ENCODE results near the gene CHN1.

CHN1 gene

DNA sequence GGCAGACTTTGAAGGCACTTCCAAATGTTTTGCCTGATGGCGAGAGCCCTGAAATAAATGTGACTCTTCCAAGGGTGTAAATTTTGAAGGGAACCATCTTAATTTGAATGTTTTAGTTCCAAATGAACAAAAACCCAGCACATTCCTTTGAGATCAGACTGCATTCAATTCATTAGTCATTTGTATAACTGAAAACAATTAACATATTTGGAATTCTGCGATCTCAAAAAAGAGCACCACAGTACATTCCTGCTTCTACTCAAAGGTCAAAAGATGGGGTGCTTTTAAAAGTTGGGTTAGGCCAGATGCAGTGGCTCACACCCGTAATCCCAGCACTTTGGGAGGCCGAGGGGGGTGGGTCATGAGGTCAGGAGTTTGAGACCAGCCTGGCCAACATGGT, 202.7 kb downstream of the CHN1 start:
- in situ Hi-C loops (cut with MboI; ENCODE audit: low pct_unique_long_range_greater_than_20kb, low sequenced_read_pairs), result no loop called here
- no peak for DNase-seq

DNA sequence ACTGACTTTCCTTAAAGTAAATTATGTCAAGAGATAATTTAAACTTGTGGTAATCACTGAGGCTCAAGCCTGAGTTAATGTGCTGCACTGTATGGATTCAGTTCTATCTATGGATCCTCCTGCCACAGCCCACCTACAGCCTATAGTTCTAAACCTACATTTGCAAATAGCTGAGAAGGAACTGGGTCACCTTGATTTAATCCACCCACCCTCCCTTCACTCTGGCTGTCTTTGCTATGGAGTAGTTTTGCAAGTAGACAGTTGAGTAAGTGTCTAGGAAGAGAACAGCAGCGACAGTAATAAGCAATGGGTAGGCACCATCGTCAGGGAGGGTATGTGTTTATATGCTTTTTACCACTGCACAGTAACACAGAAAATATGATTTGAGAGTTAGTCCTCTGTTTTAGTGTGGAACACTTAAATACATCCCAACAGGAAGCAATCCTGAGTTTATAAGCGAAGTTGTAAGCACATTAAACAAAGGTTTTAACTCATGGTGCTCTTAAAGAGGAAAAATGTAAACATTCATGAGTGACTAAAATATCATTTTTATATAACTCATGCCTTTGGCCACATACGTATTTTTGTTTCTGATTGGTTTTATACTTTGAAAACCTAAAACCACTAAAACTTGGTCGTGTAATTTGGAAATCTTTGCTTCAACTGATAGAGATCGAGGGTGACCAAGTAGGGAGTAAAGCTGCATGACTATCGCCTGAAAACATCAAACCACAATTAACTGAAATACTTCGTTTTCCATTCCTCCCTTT, 204.6 kb downstream of the CHN1 start:
- in situ Hi-C loops (cut with MboI; ENCODE audit: low pct_unique_long_range_greater_than_20kb, low sequenced_read_pairs), result no loop called here

DNA sequence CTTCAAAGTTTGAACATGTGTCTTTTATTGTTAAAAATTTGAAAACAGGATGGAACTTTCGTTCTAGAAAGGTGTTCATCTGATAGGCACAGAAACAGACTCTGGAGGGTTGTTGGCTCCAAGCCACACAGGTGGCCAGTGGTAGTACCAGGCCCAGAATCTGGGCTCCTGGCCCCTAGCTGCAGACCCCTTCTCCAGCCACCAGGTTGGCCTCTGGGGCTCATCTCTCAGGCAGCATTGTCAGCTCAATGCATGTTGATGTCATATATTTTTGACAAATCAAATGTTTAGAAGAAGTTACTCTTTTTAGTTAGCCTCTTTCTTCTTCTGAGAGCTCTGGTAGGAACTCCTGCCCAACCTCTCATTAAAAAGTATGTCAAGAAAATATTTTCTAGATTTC, 206.4 kb downstream of the CHN1 start:
- no peak for DNase-seq
- in situ Hi-C loops (cut with MboI; ENCODE audit: low pct_unique_long_range_greater_than_20kb, low sequenced_read_pairs), result no loop called here

More for the DNA sequence above, 204.6 kb downstream of the CHN1 start:
- DNase-seq, result no peak

DNA sequence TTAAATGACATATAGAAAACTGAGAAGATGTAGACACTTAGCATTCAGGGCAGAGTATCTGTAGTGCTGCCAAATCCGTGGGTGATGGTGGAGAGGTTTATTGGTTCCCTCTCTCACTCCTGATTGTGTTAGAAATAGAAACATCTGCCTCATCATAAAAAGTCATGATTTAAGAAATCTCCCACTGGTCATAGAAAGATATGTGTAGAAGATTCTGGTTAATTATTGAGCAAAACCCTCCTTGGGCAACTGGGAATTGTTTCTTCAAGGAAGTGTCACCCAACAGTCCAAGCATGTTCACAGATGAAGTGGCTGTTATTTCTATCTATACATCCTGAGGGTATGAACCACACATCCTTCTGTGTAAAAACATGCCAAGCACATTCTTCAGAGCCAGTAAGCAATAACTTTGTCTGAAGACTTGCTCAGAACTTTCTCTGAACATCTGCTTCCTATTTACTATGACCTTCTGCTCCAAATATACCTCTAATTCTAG, 207.4 kb downstream of the CHN1 start:
- DNase-seq, result no peak
- in situ Hi-C loops (cut with MboI; ENCODE audit: low pct_unique_long_range_greater_than_20kb, low sequenced_read_pairs), result no loop called here

DNA sequence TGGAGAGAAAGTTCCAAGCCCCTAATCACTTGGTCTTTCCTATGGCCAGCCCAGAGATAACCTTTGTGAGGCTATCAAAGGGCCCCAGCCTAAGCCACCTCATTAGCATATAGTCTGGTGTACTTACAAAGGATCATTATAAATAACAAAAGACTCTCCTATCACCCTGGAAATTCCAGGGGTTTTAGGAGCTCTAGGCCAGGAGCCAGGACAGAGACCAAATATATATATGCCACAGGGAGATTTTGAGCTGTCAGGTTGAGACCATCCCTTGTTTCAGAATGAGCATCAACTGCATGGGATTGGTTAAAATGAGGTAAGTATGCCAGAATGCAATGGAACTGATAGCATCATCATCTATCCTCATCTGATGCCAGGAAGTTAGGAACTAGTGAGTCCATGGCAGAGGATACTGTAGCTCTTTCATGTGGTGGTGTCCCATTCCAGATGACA, 208.8 kb downstream of the CHN1 start:
- in situ Hi-C loops (cut with MboI; ENCODE audit: low pct_unique_long_range_greater_than_20kb, low sequenced_read_pairs), result no loop called here
- no peak for DNase-seq

DNA sequence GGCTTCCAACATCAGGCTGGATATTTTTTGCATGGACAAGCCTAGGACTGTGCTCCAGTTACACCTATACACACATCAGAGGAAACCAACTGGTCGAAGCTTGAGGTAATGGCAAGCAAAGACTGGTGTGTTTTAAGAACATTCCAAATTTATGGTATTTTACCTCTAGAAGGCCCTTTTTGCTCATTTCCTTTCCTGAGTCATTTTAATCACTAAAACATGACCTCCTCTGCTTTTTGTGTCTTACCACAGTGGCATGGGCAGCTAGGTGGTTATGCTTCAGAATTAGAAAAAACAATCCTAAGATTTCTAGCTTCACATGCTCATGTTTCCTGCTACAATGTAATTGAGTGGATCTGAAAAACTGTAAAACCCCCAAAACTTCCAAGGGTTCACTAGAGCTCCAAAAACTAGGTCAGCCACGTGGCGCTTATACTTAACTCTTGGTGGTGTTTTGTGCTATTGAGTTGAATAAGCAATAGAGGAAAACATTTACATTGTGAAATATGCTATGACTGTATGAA, 210.3 kb downstream of the CHN1 start:
- no peak for DNase-seq
- in situ Hi-C loops (cut with MboI; ENCODE audit: low pct_unique_long_range_greater_than_20kb, low sequenced_read_pairs), result no loop called here

DNA sequence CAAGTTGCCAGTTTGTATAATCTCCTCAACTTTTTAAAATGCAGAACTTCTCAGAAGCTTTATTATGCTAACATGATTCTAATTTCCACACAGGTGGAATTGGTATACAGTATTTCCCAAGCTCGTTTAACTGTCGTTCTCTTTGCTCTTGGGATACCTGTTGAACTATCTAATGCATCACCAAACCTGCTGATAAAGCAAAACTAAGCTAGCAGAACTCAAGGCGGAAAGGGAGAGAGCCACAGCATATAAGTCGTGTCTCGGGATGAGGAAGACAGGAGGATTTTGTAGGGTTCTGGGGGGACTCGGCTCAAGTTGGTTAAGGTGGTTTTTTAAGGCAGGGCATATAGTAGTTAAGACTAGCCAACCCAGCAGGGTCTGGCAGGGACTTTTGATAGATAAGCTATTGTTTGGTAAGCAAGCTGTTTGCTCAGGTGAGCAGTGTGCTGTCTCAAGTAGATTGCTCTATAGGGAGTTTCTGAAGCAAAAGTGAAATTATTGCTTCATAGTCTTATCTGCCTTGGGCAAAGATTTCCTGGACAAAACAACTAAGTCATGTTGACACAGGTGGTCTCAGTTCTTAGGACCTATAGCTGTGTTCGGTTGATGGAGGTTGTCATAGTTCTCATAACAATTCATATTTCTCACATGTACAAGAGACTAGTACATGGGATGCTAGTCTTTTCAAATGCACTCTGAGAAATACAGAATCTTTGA, 212.7 kb downstream of the CHN1 start:
- no peak for DNase-seq
- in situ Hi-C loops (cut with MboI; ENCODE audit: low pct_unique_long_range_greater_than_20kb, low sequenced_read_pairs), result no loop called here

DNA sequence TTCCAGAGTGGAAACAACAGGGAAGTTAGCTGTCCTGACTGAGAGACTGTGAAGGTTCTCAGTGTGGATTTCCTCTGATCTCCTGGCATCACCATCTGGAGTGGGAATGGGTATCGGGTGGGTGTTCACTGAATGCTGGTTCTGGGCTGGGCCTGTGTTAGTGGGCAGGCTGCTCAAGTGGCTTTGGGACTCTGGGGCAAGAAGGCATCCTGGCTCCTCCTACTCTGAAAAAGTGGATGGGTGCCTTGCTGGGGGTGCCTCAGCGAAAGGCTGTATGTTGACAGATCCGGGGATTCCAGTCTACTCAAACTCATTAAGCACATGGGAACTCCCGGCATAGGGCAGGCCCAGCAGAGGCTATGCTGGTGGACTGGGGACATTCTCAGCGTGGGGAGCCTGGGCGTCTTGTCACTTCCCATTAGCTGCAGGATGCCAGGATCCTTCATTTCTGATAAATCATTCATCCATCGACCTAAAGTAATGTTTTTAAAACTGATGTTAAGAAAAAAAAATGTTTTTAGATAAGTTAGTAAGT, 213.4 kb downstream of the CHN1 start:
- DNase-seq, result no peak
- in situ Hi-C loops (cut with MboI; ENCODE audit: low pct_unique_long_range_greater_than_20kb, low sequenced_read_pairs), result no loop called here

DNA sequence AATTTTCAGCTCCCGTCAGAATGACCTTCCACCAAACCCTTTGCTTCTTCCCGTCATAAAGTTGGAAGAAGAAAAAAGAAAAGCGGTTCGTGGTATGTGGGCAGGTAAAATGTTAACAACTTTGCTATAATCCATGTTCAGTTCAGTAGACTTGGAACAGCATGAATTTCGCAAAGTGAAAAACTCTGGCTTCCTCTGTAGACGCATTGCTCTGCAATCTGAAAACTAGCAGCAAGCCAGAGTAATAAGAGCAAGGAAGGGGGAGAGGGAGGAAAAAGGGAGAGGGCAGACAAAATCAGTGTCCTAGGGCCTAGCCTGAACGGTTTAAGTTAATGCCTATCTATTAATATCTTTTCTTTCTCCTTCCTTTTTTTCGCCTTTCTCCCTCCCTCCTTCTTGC, 214.2 kb downstream of the CHN1 start:
- in situ Hi-C loops (cut with MboI; ENCODE audit: low pct_unique_long_range_greater_than_20kb, low sequenced_read_pairs), result no loop called here
- DNase-seq, result no peak

DNA sequence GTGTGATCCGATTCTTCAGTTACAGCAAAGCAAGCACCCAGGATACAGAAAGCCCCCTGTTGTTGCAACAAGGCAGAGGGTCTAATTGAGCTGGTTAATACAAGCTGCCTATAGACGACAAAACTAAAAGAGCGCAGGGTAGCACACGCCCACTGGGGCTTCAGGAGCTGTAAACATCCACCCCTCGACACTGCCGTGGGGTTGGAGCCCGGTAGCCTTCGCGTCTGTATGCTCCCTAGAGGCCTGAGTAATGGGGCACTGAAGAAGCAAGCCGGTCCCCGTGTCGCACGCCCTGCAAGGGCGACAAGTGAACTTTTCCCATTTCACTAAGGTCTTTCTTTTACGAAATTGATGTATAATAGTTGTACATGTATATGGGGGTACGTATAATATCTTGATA, 216.2 kb downstream of the CHN1 start:
- in situ Hi-C loops (cut with MboI; ENCODE audit: low pct_unique_long_range_greater_than_20kb, low sequenced_read_pairs), result no loop called here
- no peak for DNase-seq

DNA sequence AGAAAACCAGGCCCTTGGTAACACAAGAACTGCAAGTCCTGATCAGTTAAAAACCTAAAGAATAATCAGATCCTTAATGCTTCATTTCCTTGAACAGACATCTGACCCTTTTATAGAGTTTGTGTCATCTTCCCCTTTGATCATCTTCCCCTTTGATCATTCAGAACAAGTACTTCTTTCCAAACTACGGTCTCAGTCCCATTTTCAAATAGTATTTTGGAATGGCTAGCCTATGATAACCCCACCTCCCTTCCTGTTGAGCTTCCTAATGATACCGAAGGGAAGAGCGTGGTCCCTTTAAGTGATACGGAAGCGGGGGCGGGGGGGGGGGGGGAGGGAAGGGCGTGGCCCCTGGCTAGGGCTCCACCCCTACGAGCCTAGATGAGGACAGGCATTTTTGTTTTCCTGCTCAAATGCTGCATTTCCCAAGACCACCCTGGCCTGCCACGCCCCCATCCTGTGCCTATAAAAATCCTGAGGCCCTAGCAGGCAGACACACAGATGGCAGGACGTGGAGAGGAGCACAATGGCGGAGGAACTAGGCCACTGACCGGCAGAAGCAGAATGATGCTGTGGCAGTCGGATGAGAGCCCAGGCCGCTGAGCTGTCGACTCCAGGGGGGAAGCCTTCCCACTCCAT, 216.8 kb downstream of the CHN1 start:
- no peak for DNase-seq
- in situ Hi-C loops (cut with MboI; ENCODE audit: low pct_unique_long_range_greater_than_20kb, low sequenced_read_pairs), result no loop called here

DNA sequence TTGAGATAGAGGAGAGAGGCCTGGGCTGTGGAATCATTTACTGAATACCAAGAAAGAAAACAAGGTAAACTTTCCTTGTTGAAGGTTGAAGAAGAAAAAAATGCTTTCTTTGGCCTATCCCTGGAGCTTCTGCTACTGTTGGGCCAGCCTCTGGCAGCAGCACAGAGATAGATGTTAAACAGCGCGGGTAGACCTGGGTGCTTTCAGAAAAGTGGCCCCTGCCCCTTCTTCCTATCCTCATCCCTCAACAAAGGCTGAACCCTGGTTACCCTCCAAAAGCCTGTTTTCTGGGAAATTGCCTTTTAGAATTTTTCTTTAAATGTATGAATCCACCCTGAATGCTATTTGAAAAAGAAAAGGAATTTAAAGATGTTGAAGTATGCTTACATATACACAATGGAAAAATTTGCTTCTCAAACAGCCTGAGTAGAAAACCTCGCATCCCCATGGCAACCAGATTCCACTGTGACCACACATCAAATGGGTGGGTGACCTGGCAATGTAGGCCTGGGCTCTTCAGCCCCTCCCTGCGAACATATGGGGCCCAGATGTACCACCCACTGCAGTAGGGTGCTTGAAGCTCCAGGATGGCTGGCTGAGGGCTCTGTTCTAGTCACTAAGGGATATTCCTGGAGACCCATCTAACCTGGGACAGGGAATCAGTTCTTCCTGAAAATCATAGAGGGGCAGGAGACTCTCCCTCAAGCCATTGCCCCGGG, 217.5 kb downstream of the CHN1 start:
- DNase-seq, result no peak
- in situ Hi-C loops (cut with MboI; ENCODE audit: low pct_unique_long_range_greater_than_20kb, low sequenced_read_pairs), result no loop called here

DNA sequence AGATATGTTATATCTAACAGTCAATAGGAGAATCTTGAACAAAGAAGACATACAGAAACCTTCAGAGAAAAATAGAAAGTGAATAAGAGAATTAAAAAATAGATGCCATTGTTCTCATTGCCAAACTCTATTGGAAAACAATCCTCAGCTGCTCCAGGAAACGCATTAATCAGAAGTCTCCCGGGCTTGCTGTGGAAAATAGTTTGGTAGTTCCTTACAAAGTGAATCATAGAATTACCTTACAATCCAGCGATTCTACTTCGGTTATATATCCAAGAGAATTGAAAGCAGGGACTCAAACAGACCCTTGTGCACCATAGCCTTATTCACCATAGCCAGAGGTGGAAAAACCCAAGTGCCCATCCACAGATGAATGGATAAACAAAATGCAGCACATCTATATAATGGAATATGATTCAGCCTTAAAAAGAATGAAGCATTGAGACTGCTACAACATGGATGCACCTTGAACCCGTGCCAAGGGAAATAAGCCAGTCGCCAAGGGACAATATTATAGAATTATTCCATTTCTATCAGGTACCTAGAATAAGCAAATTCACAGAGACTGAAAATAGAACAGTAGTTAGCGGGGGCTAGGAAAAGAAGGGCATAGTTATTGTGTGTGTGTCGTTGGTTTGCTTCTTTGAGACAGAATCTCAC, 219.0 kb downstream of the CHN1 start:
- DNase-seq, result no peak

DNA sequence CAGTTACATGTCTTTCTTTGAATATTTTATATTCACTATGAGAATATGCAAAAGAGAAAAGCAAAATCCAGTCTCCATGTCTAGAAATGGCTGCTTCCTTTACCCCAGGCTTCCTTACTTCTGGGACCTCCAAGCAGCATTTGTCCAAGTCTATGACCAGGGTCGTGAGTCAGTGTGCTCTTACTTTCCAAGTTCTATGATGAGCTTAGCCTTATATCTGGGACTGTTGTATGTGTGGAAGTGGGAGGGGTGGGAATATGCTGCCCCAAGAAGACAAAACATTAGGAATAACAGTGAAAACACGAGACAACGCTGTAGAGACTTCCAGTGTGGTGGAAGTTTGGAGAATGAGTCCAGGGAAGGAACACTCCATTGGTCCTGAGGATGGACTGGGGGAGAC, 219.7 kb downstream of the CHN1 start:
- in situ Hi-C loops (cut with MboI; ENCODE audit: low pct_unique_long_range_greater_than_20kb, low sequenced_read_pairs), result no loop called here
- no peak for DNase-seq

More for the DNA sequence above, 219.0 kb downstream of the CHN1 start:
- in situ Hi-C loops (cut with MboI; ENCODE audit: low pct_unique_long_range_greater_than_20kb, low sequenced_read_pairs), result no loop called here

DNA sequence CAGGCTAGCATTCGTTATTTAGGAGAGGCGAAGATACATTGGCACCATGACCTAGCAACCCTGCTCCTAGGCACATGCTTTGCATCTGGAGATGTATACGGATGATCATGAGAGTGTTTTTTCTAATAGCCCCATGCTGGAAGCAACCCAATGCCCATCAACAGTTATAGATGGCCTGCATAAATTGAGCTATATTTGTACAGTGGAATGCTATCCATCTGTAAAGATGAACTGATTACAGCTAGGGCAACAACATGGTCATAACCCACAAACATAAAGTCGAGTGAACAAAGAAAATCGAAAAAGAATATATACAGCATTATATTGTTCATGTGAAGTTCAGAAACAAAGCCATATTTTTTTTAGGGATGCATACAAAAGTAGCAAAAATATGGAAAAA, 220.3 kb downstream of the CHN1 start:
- in situ Hi-C loops (cut with MboI; ENCODE audit: low pct_unique_long_range_greater_than_20kb, low sequenced_read_pairs), result no loop called here
- no peak for DNase-seq

DNA sequence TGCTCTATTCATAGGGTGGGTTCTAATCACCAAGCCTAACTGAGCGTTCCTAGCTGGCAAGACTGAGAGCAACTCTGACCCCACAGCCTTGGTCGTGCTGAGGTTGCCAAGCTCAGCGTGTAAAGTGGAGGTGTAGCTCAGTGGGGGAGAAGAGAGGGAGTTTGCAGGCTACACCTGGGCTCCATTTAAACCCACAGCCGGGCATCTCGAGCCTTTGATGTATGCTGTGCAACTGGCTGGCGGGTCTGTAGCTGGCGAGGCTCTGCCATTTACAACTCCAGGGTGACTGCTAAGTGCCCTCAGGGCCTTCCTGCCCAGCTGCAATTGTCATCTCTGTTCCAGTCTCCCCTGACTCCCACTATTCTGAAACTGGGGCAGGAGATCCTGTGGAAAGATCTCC, 220.9 kb downstream of the CHN1 start:
- in situ Hi-C loops (cut with MboI; ENCODE audit: low pct_unique_long_range_greater_than_20kb, low sequenced_read_pairs), result no loop called here
- DNase-seq, result no peak

DNA sequence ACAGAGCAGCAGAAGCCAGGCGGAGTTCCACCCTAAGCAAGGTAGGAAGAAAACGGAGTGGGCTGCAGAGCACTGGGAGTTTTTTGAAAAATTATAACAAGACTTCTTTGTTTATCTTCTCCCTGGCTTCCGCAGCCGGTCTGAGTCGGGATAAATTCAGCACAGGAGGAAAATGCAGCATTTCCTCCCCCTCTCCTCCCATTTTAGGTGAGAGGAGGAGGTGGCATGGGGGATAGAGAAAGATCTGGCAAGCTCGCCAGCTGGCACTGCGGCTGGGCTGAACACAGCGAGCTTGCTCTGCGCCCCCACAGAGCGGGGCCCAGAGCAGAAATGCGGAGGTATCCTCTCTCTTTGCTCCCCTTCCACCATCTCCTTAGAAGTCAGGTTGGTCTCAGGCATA, 223.2 kb downstream of the CHN1 start:
- DNase-seq, result no peak
- in situ Hi-C loops (cut with MboI; ENCODE audit: low pct_unique_long_range_greater_than_20kb, low sequenced_read_pairs), result no loop called here

DNA sequence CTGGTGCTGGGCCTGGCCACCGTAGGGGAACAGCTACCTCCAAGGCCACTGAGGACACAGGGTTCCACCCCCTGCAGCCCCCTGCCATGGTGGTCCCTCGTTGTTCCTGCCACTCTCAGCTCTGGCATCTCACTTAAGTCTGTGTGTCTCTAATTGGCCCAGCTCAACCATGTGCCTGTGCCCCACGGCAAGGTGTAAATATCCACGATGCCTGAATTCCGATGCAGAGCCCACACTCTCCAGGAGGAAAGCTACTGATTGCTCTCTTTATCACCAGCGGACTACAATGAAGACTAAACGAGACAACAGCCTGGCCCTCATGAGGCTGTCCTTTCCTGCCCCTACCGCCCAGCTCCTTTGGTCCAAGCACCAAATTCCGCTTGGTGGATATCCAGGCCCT, 223.9 kb downstream of the CHN1 start:
- in situ Hi-C loops (cut with MboI; ENCODE audit: low pct_unique_long_range_greater_than_20kb, low sequenced_read_pairs), result no loop called here
- DNase-seq, result no peak

DNA sequence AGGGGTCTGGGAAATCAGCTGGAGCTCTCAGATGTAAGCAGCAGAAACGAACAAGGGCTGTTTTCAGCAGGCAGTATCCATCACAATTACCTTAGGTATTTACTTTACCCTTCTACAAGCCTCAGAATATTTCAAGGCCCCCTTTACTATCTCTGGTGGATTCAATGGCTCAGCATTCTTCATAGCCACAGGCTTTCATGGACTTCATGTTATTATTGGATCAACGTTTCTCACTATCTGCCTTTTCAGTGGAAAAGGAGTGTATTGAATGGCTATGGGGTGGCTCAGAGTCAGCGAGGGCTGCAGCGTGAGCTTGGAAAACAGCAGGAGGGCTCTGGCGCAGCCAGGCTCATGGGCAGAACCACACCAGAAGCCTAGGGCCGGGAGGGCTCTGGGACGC, 224.3 kb downstream of the CHN1 start:
- DNase-seq, result no peak
- in situ Hi-C loops (cut with MboI; ENCODE audit: low pct_unique_long_range_greater_than_20kb, low sequenced_read_pairs), result no loop called here

Data from KBM-7 (cell line).